Skeletal muscle tissue (tissue), 4 donors: ENCODE results near the gene NELL1. TPM values are rescaled to one million over a fixed set of nuclear protein-coding genes. Genes with fewer than 3 reads are reported as not detected.

Experiments
- H3K27ac ChIP-seq: one replicate; pipeline ENCODE4 v1.7.0; 2013; ENCODE audit warnings: mild to moderate bottlenecking, low read depth, low read length, inconsistent platforms
- H3K27me3 ChIP-seq, 3 donors: one replicate each; pipeline ENCODE4 v1.7.0; 2013; ENCODE audit warnings: low read length in 3 of 3; ENCODE audit not compliant: control insufficient read depth in 3 of 3, insufficient read depth in 3 of 3
- H3K36me3 ChIP-seq, 3 donors: one replicate each; pipeline ENCODE4 v1.7.0; 2013; ENCODE audit warnings: low read length in 3 of 3; ENCODE audit not compliant: control insufficient read depth in 3 of 3, insufficient read depth in 3 of 3
- H3K4me1 ChIP-seq, 3 donors: one replicate each; pipeline ENCODE4 v1.7.0; 2013; ENCODE audit warnings: low read length in 3 of 3, mild to moderate bottlenecking in 3 of 3; ENCODE audit not compliant: control insufficient read depth in 3 of 3, insufficient read depth in 3 of 3
- H3K4me3 ChIP-seq, 3 donors: one replicate each; pipeline ENCODE4 v1.7.0; 2013; ENCODE audit warnings: low read length in 3 of 3
- H3K9ac ChIP-seq, 3 donors: one replicate each; pipeline ENCODE4 v1.7.0; 2013; ENCODE audit warnings: low read length in 3 of 3, mild to moderate bottlenecking in 3 of 3, moderate library complexity in 2 of 3, low read depth in 1 of 3
- H3K9me3 ChIP-seq, 3 donors: one replicate each; pipeline ENCODE4 v1.7.0; 2013; ENCODE audit warnings: low read length in 3 of 3; ENCODE audit not compliant: control insufficient read depth in 3 of 3
- total RNA-seq: library from RNA; depleted of rRNA; stranded (reverse); fragments of >200 nt; gene quantifications from one replicate; pipeline ENCODE4 v1.2.3, GENCODE V29; 2014
- donor health status: Osteomylitis.

NELL1 gene
- total RNA-seq, 1 donor from 2014 or later, result 3.7 TPM

DNA sequence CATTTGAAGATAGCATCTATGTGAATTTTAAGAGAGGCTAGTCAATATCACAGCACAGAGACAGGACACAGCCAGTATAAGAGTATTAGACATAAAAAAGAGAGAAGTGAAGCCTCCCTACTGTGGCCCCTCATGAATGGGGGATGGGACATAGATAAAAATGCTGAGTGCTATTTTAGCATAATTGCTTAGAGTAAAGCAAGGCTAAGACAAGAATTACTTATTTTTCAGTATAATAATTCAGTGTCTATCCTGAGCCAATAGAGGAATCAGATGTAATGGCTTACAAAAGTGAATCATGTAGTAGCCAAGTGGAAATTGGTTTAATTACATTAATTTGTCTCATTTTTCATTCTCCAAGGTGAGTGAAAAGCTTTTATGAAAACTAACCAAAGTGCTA is 419.5 kb downstream of the NELL1 start:
- Histone ChIP-seq H3K9me3 (peaks cover 0 to 2% (median 0%) of the 10 kb centered on the region in 3 donors), H3K27me3 (no peaks in the 10 kb centered on the region), H3K36me3 (no peaks in the 10 kb centered on the region), H3K27ac (no peak overlapping the region), H3K4me3 (no peak overlapping the region), H3K9ac (no peak overlapping the region), H3K4me1 (no peaks in the 10 kb centered on the region)

DNA sequence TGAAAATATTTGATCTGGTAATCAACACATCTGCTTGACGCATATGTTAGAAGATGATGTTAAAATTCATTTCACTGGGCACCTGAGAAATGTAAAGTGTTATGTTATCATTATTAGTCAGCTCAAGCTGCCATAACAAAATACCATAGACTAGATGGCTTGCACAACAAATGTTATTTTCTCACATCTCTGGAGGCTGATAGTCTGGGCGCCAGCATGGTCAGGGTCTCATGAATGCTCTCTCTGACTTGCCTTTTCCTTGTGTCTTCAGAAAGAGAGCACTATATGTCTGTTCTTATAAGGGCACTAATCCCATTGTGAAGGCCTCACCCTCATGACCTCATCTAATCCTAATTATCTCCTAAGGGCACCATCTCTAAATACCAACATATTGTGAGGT is 435.3 kb downstream of the NELL1 start:
- Histone ChIP-seq H3K9me3 (peaks cover 0 to 3% (median 0%) of the 10 kb centered on the region in 3 donors), H3K36me3 (no peaks in the 10 kb centered on the region), H3K4me1 (no peaks in the 10 kb centered on the region), H3K27me3 (no peaks in the 10 kb centered on the region), H3K9ac (no peak overlapping the region), H3K27ac (no peak overlapping the region), H3K4me3 (no peak overlapping the region)

DNA sequence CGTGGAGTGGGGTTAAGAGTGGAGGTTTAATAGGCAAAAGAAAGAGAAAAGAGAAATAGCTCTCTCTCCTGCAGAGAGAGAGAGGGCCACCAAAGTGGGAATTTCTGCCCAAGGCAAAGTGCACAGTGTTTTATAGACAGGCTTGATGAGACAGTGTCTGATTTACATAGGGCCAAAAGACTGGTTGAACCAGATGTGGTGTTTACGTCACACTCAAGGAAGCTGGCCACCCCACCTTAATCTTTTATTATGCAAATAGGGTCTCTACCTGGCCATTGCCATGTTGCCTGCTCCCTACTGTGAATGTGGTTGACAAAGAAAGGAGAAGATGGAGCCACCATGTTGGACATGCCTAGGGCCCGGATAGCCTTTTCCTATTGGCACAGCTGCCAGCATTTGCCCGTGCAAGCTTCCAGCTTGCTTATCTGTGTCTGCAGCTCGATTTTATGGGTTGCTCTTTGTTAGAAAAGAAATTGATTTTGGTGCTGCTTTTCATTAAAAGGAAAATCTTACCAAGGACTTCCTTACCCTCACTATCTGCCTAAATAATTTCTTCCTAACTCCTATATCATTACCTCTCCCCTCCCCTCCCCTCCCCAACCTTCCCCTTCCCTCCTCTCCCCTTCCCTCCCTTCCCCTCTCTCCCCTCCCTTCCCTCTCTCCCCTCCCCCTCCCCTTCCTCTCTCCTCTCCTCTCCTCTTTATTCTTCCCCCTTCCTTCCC is 436.0 kb downstream of the NELL1 start:
- Histone ChIP-seq H3K9ac (no peak overlapping the region), H3K4me3 (no peak overlapping the region), H3K27me3 (no peaks in the 10 kb centered on the region), H3K4me1 (no peaks in the 10 kb centered on the region), H3K36me3 (no peaks in the 10 kb centered on the region), H3K9me3 (peaks cover 0 to 3% (median 0%) of the 10 kb centered on the region in 3 donors), H3K27ac (no peak overlapping the region)

DNA sequence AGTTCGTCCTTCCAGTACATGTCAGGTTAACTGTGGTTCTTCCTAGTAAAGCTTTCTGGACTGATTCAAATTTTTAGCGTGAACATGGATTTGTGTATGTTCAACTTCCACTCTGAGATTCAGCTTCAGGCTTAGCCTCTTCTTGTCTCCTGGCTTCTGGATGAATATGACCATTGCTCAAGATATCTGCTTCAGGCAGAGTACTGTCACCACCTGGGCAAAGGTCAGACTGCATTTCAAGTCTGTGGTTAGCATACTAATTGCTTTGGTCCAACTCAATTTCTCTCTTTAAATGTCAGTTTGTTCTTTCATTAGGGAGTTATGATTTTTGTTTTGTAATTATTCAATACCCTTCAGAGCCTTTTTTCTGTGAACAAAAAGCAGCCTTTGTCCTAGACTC is 440.0 kb downstream of the NELL1 start:
- no peaks in the 10 kb centered on the region for H3K27me3 ChIP-seq
- H3K4me1 ChIP-seq, result no peaks in the 10 kb centered on the region
- no peak overlapping the region for H3K27ac ChIP-seq
- H3K9ac ChIP-seq, result no peak overlapping the region
- no peak overlapping the region for H3K4me3 ChIP-seq
- peaks cover 0 to 3% (median 0%) of the 10 kb centered on the region in 3 donors for H3K9me3 ChIP-seq
- H3K36me3 ChIP-seq, result no peaks in the 10 kb centered on the region

DNA sequence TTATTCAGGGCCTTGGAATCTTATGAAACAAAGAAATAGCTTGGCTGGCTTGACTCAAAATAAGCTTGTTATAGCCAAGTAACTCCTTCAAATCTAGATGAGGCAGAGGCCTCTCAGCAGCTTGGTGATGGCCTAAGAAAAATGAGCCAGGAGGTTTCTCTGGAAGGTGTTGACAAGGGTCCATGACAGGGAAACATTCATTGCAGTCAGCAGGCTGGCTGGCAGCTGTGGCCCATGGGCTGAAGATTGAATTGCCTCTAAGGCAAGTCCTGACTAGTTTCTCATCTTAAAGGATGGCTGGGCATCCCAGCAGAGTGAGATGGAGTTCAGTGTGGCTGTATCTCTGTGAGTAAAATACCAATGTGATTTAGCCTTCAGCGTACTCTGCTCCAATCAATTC is 441.0 kb downstream of the NELL1 start:
- no peaks in the 10 kb centered on the region for H3K36me3 ChIP-seq
- H3K27ac ChIP-seq, result no peak overlapping the region
- no peak overlapping the region for H3K9ac ChIP-seq

DNA sequence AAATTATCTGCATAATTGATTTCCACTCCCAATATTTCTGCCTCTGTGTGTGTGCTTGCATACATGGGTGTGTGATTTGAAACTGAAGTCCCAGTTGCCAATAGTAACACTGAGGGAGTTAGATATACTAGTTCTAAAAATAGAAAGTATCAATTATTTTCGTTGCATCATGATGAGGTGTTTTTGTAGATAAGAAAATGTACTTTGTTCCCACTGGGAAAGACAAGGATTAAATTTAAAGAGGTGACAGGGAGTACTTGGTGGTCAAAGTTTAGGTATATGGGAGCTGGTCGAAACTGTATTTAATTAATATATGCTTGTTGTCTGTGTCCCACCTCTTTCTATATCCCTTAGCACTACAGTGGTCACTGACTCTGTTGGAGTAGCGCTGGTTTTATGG is 444.5 kb downstream of the NELL1 start:
- H3K4me3 ChIP-seq, result no peak overlapping the region

More for the DNA sequence above, 441.0 kb downstream of the NELL1 start:
- Histone ChIP-seq H3K4me3 (no peak overlapping the region), H3K27me3 (no peaks in the 10 kb centered on the region), H3K9me3 (no peaks in the 10 kb centered on the region), H3K4me1 (no peaks in the 10 kb centered on the region)

DNA sequence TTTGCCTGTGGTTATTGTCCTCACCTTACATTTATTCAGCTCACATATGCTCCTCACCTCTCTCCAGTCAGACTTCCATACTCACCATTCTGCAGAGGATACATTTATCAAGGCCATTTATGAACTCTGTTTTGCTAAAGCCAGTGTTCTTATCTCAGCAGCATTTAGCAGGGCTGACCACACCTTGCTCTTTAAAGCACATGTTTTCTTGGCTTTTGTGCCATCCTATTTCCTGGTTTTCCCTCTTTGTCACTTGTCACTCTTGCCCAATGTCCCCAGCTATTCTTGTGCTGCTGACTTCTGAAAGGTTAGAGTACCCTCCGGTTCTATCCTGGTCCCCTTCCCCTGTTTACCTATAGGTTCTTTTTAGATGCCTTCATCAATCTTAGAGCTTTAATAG is 446.6 kb downstream of the NELL1 start:
- Histone ChIP-seq H3K4me1 (no peaks in the 10 kb centered on the region), H3K9me3 (no peaks in the 10 kb centered on the region), H3K36me3 (no peaks in the 10 kb centered on the region), H3K27ac (no peak overlapping the region), H3K9ac (no peak overlapping the region), H3K4me3 (no peak overlapping the region), H3K27me3 (no peaks in the 10 kb centered on the region)

More for the DNA sequence above, 444.5 kb downstream of the NELL1 start:
- Histone ChIP-seq H3K4me1 (no peaks in the 10 kb centered on the region), H3K9ac (no peak overlapping the region), H3K27ac (no peak overlapping the region), H3K36me3 (no peaks in the 10 kb centered on the region), H3K27me3 (no peaks in the 10 kb centered on the region), H3K9me3 (no peaks in the 10 kb centered on the region)

DNA sequence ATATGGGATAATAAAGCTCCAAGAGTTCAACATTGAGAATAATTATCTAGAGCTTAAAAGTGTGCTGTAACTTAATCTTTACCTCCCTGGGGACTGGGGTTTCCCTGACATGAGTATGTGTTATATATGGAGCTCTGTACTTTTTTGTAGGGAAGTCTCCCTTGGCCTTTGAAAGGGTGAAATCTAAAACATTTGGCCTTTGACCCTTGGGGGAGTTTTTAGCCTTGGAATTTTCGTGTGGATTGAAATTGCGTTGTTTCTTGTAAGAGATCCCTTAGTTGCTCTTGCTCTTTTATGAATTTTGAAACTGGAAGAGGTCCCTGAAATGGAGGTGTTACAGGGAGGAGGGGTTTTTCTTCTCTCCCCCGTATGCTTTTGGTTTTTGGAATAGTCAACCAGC is 450.0 kb downstream of the NELL1 start:
- no peak overlapping the region for H3K27ac ChIP-seq

DNA sequence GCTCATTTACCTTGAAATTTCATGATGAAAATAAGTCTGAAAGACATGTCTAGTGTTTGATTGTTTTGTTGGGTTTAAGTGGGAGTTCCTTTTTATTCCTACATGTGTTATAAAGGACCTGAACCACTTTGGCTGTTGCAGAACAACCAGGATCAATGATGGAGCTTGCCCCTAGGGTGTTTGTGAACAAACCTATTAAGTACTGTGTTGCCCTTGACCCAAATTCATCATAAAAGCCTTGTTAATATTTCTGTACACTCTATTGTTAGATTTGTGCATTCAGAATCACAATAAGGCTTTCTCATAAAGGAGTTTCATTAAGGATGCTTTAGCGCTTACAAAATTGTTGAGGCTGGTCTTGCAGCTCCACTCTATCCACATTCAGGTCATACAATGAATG is 452.6 kb downstream of the NELL1 start:
- H3K27ac ChIP-seq, result no peak overlapping the region
- no peak overlapping the region for H3K4me3 ChIP-seq
- H3K9me3 ChIP-seq, result no peaks in the 10 kb centered on the region
- H3K4me1 ChIP-seq, result no peaks in the 10 kb centered on the region
- H3K27me3 ChIP-seq, result no peaks in the 10 kb centered on the region
- no peaks in the 10 kb centered on the region for H3K36me3 ChIP-seq
- no peak overlapping the region for H3K9ac ChIP-seq

More for the DNA sequence above, 450.0 kb downstream of the NELL1 start:
- Histone ChIP-seq H3K27me3 (no peaks in the 10 kb centered on the region), H3K4me1 (no peaks in the 10 kb centered on the region), H3K9ac (no peak overlapping the region), H3K9me3 (no peaks in the 10 kb centered on the region), H3K4me3 (no peak overlapping the region), H3K36me3 (no peaks in the 10 kb centered on the region)

DNA sequence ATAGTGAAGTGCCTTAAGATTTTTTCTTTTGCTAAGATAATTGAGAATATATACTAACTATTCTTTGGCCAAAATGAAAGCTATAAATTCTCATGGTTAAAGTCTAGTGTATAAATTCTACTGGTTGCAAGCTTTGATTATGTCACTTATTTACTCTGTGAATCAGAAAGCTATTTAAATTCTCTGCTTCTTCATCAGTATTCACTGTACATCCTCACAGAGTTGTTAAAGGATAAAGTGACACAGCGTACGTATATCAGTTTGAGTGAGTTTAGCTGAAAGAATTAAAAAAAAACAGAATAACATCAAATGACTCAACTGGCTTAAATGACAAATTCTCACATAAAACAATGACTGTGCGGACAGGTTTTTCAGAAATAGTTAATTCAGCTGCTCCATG is 453.1 kb downstream of the NELL1 start:
- H3K27me3 ChIP-seq, result no peaks in the 10 kb centered on the region
- H3K9ac ChIP-seq, result no peak overlapping the region
- no peak overlapping the region for H3K4me3 ChIP-seq

More for the DNA sequence above, 453.1 kb downstream of the NELL1 start:
- Histone ChIP-seq H3K36me3 (no peaks in the 10 kb centered on the region), H3K9me3 (no peaks in the 10 kb centered on the region), H3K27ac (no peak overlapping the region), H3K4me1 (no peaks in the 10 kb centered on the region)
